GM21360 (cell line): Measurements from ENCODE around the gene POLE4.
A peak's percentile ranks its signal among the peaks of the same experiment; 100 is the strongest.

Experiments
- ATAC-seq: cut with Tn5 transposase; IDR thresholded peaks from one replicate; pipeline ENCODE4 v1.9.1; 2021; ENCODE audit warnings: mild to moderate bottlenecking, moderate library complexity; ENCODE audit not compliant: unreplicated experiment

Gene POLE4

DNA sequence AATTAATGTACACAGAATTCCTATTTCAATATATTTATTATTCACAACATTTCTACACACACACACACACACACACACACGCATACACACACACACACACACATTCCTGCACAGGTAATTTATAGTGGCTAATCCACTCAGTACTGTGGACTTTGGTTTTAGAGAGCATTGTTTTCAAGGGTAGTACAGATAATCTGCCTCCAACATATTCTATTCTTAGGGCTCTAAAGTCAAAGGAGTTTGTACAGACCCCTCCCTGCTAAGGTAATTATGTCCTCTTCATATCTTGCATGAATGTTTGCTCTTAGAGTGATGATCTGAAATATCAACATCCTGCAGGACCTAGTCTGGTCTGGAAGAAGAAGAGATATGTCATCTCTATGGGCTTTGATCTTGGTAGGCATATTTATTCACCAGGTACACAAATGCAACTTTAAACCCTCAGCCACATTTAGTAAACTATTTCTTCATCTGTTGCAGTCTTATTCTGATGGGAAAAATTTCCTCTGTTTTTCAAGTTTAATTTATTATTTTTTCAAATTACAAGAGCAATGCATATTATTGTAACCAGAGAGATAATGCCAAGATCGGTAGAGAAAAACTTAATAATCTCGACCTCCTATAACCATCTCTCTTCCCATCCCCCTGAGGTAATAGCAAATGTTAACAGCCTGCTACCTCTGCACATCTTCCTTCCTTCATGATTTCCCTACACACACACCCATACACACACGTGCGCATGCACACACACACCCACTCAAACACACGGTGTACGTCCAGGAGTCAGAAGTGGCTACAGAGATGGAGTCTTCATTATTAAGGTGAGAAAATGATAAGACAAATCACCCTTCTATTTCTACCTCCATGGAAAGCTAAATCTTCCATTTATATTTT lies 18.3 kb upstream of the POLE4 start:
- no peak for ATAC-seq

DNA sequence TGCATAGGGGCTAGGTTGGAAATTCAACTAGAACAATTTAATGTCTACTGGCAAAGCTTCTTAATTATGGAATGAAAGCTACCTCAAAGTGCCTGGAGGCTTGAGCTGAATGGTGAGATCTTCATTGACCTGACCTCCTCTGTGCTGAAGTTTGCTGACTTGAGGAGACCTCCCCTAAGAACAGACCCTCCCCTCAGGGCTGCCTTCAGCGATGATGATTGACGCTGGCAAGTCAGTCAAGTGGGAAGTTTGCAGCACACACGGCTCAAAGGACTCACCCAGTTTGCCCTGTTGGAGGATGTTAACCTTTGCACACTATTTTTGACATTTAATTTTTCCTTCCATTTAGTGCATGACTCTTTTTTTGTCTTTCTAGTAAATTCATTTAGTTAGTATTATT lies 17.2 kb upstream of the POLE4 start:
- ATAC-seq, result no peak

DNA sequence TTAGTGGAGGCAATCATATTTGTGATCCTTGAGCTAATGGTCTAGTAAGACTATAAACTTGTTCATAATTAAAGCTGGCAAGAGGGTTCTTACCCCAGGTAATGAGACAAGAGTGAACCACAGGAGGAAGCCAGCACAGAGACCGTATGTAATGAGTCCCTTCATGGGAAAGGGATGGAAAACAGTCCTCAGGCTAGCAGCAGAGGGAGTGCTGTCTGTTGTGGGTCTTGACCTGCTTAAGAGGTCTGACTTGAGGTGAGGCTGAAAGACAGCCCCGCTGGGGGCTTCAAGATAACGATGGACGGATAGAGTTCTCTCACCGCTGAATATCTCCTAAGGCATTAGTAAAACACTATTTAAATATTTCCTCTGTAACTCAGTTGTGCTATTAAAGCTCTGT lies 16.2 kb upstream of the POLE4 start:
- ATAC-seq, result no peak

GRCh38 chr2:74944987-74945787 lies 13.3 kb upstream of the POLE4 start:
- ATAC-seq, result peak; percentile 99

- ATAC-seq, result no peak
Observed at GRCh38 chr2:74945788-74946331, 12.6 kb upstream of the POLE4 start.

DNA sequence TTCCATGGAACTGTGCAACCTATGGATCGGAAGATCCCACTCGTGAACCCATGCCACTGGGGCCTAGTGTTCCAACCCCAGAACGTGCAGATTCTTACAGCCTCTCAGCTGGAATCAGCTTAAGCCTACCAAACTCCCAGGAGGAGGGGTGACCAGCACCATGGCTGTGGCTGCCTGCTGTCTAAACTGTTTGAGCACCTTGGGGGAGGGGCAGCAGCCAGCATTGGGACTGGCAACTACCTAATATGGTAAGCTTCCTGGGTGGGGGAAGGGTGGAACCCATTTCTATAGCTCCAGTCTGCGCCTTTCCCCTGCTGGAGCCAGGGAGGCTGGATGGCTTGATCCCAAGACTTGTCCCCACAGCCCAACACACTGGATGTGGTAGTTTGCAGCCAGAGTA lies 10.7 kb upstream of the POLE4 start:
- no peak for ATAC-seq

GRCh38 chr2:74948779-74949178 lies 9.7 kb upstream of the POLE4 start:
- ATAC-seq, result no peak

GRCh38 chr2:74951211-74951754 lies 7.2 kb upstream of the POLE4 start:
- no peak for ATAC-seq

DNA sequence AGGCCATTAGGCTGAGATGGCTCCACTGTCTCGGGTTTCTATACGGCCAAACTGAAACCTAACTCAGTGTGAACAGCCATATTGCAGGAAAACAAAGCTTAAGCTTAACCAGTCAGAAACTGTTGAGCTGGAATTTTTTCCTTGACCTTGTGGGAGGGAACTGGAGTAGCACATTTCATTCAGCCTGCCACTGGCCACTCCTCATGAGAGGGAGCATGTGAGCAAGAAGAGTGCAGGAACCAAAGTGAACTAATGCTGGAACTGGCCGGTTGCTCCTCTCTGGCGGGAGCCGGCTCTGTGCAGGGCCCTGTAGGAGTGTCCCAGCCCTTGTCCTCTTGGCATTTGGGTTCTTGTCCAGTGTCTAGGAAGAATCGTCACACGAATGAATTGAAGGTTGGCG lies 5.9 kb upstream of the POLE4 start:
- ATAC-seq, result no peak

DNA sequence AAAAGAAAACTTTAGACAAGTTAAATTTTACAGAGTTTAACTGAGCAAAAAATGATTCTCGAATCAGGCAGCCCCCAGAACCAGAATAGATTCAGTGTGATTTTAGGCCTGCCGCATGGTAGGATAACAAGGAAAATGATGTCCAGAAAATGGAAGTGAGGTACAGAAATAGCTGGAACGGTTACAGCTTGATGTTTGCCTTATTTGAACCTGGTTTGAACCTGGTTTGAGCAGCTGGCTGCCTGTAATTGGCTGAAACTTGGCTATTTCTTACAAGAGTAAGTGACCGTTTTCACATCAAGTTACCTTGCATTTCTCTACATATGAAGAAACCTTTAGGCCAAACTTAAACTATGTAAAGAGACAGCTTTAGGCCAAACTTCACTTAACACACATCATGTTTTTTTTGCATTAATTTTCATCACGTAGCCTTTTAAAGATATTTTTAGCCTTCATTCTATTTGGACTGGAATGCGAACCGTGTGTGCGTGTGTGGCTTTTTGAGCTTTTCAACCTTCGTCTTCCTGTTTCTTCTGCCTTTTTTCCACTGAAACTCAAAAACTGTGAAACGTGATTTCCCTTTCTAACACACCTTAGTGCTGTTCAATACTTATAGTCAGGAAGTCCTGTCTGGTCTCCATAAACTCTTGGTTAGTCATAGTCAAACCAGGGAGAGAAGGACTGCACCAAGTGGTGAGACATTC lies 4.5 kb upstream of the POLE4 start:
- no peak for ATAC-seq

DNA sequence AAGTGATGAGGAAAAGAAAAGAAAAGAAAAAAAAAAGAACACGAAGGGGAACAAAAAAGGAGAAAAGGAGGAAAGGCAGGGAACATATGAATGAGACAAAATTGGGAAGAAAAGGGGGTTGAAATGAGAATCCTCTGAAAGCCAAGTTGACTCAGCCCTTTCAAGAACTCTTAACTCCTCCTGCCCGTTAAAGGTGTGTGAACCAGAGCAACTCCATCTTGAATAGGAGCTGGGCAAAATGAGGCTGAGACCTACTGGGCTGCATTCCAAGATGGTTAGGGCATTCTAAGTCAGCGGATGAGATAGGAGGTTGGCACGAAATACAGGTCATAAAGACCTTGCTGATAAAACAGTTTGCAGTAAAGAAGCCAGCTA lies 4.0 kb upstream of the POLE4 start:
- ATAC-seq, result no peak

- no peak for ATAC-seq
Observed at GRCh38 chr2:74957886-74958273, 563 bp upstream of the POLE4 start.

DNA sequence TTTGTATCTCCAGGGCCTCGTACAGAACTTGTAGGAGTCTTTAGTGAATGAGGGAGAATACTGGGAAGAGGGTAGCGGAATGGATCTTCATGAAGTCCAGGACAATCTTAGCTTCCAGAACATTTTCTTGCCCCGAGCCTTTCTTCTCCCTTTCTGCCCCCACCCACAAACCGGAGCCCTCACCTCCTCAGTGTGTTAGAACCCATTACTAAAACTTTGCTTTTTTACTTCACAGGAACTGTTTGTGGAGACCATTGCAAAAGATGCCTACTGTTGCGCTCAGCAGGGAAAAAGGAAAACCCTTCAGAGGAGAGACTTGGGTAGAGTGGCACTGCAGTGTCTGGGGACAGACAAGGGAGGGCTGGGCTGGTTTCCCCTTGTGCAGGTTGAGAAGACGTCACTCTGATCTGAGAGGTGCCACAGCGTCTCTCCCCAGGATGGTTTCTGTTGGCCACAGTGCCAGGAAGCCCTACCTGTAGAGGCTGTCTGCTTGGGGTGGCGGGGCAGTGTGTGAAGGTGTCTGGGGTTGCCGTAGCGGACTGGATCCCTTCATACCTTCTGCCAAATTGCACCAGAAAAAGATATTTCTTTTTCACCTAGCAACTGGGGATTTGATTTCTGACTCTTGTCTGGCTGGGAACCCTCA lies 786 bp downstream of the POLE4 start:
- ATAC-seq, result no peak

GRCh38 chr2:74966887-74967286 lies 8.4 kb downstream of the POLE4 start:
- no peak for ATAC-seq

- ATAC-seq, result no peak
Observed at GRCh38 chr2:74975016-74975415, 16.6 kb downstream of the POLE4 start.

DNA sequence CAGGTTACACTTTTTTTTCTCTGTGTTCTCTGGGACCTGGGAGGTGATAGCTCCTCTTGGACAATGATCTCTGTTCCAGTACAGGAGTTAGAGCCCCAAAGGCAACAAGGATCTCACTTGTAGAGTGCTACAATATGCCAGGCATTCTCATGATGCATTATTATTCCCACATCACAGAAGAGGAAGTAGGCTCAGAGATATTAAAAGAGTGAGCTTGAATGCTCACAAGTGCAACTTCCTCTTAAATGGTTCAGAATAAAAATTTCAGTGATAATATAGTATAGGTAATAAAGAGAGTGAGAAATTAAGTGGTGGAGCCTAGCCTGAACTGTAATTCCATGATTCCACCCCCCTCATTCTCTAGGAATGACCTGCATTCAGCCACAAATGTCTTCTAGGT lies 21.4 kb downstream of the POLE4 start:
- no peak for ATAC-seq

DNA sequence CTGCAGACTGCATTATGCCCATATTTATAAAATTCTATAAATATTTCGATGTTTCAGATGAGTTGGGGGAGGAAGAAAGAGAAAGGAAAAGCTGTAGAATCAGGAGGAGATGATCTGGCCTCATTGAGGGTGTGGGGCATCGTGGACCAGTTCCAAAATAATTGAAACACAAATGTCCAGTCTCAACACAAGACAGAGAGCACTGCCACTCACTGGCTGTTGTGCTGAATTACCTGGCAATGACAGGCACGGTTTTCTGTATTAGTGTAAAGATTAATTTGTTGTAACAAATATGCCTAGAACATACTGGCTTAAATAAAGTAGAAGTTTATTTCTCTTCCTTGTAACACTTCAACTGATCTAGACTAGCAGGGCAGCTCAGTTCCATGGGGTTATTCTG lies 24.1 kb downstream of the POLE4 start:
- ATAC-seq, result no peak

GRCh38 chr2:74983631-74984392 lies 25.4 kb downstream of the POLE4 start:
- no peak for ATAC-seq

- ATAC-seq, result no peak
Observed at GRCh38 chr2:74984947-74985637, 26.6 kb downstream of the POLE4 start.
